Superior temporal gyrus (tissue), 1 donor: ENCODE results near the gene AUP1.
"Not testable (repeated sequence)": the region's sequence is repeated elsewhere in the genome, so short reads cannot be mapped to it uniquely, and the experiment has no call there.

Experiments used
- DNase-seq: peaks from one replicate; pipeline ENCODE4 v3.0.0-alpha.2; 2016; ENCODE audit errors: extremely low spot score

Gene AUP1, protein sequence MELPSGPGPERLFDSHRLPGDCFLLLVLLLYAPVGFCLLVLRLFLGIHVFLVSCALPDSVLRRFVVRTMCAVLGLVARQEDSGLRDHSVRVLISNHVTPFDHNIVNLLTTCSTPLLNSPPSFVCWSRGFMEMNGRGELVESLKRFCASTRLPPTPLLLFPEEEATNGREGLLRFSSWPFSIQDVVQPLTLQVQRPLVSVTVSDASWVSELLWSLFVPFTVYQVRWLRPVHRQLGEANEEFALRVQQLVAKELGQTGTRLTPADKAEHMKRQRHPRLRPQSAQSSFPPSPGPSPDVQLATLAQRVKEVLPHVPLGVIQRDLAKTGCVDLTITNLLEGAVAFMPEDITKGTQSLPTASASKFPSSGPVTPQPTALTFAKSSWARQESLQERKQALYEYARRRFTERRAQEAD

DNA sequence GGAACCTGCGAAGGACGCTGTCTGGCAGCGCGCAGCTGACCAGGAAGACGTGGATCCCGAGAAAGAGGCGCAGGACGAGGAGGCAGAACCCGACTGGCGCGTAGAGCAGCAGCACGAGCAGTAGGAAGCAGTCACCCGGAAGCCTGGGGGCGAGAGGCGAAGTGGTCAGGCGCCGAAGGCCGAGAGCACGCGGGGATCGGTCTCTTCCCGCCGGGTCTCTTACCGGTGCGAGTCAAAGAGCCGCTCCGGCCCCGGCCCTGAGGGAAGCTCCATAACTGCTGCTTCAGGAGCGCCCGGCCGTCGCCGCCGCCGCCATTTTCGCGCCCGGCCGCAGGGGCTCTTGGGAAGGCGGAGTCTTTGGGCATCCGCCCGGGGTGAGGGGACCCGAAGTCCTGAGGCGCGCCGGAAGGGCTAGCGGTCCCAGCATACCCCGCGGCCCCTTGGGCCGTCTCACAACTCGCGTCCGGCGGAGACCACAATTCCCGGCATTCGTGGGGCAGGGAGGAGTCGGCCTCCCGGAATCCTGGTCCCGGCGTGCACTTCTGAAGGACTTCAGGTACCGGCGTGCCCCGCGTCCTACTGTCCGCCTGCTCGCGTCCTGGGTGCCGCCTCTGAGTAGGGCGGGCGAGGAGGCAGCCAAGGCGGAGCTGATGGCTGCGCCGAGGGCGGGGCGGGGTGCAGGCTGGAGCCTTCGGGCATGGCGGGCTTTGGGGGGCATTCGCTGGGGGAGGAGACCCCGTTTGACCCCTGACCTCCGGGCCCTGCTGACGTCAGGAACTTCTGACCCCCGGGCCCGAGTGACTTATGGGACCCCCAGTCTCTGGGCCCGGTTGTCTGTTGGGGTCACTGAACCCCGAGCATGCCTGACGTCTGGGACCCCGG, at the start of gene AUP1, which contains the start of gene HTRA2:
TSS of gene AUP1 (minus strand) at position 350 of the 882 bp plus-strand sequence. CDS start at position 273, 77 bp downstream.
TSS of gene HTRA2 (plus strand) at position 577 of the 882 bp plus-strand sequence. CDS start at position 651, 74 bp downstream.
- DNase-seq: peak; percentile 99

DNA sequence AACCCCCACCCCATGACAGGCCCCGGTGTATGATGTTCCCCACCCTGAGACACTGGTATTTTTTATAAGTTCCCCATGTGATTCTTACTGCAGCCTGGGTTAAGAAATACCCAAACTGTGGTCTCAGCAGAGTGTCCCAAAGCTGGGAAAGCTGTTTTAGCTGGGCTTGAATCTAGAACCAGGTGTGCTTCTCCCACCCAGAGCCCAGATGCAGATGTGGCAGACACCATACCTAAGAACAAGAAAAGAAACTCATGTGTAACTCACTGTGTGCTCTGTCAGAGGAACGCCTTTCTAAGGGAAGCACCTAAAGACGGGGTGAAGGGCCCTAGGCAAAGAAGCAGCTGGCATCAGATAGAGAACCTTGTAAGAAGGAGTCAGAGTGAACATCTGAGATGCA, 48.9 kb upstream of the AUP1 start:
- DNase-seq: no peak

DNA sequence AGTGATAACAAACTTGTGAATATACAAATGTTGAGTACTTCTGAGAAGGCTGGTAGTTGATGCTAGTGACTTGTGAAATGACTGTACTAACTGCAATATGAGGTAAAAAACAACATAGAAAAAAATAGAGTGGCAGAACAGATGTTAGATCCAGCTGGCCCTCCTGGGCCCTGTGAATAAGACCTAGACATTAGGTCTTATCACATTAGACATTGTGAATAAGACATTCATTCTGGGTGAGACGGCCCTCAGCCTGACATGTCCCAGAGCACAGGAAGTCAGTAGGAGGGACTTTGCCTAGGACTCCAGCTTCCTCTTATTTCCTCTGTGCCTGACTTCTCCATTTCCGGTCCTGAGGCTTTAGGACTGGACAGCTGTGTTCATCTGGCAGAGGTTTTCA, 47.9 kb upstream of the AUP1 start:
- DNase-seq: no peak

DNA sequence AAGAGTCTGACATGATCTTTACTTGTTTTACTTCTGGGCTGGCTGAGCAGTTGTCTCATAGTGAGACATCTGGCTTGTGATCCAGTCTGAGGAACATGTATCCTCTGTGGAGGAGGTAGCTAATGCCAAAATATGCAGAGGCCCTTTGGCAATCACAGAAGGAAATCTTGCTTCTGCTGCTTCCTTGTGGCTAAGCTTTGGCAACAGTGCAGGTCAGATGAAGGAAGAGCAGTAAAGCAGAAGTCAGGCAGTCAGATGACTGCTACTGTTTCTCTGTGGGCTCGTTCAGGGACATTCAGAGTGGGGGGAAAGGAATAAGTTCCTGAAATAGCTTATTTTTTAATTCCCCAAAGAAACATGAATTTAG, 47.3 kb upstream of the AUP1 start:
- peak; percentile 40 for DNase-seq

DNA sequence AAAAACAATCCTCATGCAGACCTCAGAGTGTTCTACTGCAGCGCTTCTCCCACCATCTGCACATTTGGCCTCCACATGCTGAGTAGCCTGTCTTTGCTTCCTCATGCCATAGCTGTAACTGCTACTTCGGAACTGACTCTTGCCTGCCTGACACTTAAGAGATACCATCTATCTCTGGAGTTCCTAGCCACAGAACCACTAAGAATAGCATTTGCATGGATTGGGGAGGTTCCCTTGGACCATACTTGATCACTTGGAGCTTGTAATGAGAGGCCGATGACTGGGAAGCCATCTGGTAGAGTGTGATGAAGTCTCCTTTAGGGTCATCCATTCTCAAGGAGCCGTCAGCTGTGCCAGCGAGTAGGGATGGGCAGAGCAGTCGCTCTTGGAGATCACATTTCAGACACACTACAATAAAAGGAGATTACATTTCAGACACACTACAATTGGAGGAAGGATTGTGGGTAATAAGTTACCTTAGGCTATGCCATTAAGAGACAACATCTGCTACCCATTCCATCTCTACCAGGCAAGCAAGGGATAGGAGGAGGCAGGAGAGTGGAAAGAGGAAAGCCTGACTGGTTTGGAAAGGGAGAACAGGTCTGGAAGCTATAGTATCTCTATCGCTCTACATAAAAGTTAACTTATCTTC, 46.8 kb upstream of the AUP1 start:
- no peak for DNase-seq

DNA sequence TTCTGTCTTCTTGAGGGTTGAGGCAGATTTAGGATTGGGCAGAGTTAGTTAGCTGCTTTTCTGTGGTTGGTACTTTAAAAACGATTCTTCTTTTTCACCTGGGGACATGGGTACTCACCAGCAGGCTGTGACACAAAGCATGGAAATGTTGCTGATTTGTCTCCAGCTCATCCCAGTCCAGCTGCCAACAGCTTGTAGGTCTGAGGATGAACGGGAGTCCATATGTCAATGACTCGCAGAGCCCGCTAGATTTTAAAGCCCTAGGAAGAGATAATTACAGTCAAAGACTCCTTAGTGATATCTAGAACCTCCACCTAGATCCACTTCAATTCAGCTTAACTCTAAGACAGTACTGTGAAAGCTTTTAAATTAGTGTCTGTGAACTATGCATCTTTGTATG, 45.8 kb upstream of the AUP1 start:
- no peak for DNase-seq

DNA sequence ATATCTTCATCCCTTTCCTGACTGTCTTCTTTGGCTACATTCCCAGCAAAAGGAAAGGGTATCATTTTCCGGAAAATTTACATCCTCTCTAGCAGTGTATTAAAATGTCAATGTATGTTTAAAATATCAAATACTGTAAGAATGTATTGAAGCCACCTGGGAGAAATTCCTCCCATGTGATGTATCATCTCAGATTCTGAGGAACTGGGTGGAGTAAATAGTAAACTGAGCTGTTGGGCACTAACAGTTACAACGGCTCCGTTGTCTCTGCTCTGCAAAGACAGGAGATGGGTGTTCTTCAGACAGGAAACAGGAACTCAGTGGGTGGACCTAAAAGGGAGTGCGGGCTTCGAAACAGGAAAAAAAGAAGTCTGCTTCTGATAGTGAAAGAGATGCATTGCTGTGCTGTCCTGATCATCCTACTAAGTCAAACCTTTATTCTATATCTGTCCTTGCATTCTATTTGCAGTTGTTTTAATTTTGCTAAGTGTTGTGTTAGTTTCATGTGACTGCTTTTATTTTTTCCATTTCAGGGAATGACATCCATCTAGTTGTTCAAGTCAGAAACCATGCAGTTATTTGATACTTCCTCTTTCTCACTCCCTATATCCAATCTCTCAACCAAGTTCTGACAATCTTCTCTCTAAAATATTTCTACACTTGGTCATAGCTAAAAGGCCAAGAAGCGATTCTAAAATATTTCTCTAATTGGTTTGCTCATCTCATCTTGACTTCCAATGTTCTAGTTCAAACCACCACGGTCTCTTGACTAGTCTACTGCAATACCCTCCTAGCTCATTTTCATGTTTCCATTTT, 44.4 kb upstream of the AUP1 start:
- no peak for DNase-seq

DNA sequence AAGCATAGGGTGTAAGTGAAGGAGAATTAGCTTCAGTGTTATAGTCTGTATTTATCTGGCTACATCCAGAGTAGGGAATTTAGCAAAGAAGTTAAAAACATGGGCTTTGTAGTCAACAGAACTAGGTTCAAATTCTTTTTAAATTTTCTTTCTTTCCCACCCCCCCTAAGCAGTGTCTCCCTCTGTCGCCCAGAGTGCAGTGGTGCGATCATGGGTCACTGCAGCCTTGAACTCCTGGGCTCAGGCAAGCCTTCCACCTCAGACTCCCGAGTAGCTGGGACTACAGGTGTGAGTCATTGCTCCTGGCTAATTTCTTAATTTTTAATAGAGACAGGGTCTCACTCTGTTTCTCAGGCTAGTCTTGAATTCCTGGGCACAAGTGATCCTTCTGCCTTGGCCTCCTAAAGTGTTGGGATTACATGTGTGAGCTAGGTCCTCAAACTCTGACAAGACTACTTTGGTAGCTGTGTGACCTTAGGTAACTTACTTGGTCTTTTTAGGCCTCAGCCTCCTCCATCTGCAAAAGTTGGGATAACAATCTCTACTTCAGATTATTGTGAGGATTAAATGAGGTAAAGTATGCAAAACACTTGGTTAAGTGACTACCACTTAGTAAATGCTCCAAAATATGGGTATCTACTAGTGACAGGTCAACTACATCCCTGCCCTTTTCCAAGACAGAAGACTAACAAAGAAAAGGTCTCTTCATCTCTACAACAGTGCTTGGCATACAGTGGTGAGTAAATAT, 42.8 kb upstream of the AUP1 start:
- no peak for DNase-seq

DNA sequence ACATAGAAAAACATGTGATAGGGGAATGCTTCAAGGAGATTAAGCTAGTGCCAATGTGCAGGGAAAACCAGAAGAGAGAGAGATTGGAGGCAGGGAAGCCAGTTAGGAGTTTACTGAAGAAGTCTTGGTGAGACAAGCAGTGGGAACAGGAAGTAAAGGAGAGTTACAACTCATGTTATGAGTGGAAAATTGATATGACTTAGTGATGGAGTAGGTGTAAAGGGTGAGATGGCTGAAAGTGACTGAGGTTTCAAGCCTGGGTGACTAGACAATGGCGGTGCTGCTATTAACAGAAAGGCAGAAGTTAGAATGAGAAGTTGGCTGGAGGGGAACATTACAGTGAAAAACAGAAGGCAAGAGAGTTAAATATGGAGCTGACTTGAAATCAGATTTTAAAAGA, 41.6 kb upstream of the AUP1 start:
- DNase-seq: no peak

DNA sequence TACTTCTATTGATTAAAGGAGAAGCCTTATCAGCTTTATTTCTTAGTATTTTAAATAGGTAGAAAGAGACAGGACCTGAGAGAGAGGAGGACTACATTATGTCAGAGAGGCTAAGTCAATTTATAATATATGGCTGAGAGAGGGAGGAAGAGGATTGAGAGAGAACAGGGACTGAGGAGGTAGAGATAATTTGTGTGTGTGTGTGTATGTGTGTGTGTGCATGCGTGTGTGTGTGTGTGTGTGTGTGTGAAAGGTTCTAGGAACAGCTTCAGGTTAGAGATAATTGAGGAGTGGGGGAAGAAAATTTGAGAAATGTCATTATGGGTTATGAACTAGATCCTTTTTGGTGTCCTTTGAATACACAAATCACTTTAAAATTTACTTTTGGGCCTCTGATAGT, 40.2 kb upstream of the AUP1 start:
- no peak for DNase-seq

DNA sequence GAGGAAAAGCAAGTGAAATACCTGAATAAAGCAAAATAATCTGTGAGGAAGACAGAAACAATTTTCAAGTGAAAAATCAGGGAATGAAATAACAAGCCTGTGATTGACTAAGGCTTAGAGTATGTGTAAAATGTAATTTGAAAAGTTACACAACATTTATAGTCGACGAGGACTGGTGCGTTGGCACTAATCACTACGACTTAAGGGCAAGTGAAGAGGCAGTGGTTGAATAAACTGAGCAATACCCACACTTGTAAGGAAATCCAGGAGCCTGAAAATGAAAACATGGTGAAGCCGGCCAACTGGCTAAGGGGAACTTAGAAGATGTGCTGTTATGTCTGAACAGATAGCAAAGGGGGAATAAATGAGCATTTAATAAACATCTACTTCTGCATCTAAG, 38.4 kb upstream of the AUP1 start:
- no peak for DNase-seq

DNA sequence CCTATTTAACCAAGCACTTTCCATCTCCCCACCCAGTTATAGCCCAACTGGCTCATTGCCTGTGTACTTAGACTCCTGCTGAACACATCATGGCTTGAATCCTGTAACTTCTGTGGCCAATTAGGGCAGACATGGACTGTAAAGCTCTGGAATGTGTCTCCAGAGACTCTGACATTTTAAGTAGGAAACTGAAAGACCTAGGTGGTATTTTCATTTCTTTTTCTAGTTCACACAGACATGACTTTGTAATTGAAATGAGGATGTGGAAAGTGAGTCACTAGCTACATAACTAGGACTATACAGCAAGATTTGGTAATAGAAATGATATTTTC, 37.2 kb upstream of the AUP1 start:
- DNase-seq: no peak

DNA sequence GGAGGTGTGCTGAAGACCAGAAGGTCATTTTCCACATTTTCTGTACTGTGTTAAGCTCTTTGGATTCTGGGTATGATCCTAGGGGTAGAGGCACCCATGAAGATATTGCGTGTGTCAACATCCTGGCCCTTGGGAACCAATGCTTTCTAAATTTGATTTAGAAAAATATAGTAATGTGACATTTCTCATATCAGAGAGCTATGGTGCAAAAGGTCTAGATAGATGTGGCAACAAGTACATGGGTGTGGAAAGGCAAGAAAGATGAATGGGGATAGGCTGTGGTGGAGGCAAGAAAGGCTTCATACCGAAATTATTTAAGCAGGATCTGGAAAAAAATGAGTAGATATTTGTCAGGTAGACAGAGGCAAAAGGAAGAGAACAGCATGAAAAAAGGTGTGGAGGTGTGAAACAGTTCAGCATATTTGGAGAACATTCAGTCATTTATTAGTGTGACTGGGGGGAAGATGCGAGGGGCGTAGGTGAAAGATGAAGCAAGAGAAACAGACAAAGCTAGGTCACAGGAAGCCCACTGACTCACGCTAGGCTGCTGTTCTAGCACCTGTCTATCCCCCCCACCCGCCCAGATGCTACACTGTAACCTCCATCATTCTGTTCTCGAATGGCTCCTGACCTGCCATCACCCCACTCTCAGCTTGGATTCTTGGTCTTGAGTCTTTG, 36.7 kb upstream of the AUP1 start:
- DNase-seq: no peak

DNA sequence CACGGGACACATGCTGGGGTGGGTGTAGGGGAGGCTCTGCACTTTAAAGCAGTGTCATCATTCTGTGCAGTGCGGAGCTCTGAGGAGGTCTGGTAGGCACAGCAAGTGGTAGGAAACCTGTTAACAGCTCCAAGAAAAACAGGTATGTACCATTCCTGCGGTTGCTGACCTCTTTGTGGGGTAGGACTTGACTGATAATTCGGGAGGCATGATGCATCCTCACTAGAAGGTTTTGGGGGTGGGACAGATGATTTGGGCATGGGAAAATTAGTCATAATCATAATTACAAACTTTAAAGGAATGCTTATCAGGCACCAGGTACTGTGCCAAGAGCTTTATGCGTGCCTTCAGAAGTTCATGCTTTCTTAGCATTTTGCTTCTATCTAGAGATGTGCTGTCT, 34.7 kb upstream of the AUP1 start:
- DNase-seq: no peak

DNA sequence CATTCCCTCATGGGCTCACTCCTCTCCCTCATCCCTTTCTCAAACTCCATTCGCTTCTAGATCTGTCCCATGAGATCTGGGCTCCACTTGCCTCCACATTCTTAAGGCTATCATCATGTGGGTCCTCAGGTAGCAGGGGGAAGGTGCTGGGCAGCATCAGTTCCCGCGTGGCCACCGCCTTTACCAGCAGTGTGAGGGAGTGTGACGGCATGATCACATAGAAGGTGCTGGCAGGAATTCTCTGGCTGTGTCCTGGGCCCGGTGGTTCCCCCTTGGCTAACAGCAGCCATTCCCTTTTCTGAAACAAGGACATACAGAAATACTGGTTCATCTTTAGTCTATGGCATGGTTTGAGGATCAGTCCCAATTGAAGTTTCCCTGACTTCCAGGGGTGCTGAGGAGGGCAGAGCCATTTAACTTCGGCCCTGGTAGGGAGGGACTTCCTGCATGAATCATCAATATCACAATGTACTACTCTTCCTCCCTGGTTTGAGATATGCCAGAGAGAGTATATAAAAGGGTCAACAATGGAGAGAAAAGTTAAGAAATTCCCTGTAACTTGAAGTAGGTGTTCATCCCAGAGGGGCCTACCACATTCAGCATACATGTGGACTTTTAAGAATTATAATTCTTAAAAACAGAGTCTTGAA, 32.7 kb upstream of the AUP1 start:
- DNase-seq: no peak

DNA sequence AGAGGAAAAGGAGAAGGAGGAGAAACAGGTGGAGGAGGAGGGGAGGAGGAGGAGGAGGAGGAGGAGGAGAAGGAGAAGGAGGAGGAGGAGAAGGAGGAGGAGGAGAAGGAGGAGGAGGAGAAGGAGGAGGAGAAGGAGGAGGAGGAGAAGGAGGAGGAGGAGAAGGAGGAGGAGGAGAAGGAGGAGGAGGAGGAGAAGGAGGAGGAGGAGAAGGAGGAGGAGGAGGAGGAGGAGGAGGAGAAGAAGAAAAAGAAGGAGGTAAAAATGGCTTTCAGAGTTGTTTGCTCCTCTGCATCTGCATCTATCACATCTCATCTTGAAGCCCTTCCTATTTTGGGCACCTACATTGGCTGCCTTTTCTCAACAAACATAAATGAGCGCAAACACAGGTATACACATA, 31.5 kb upstream of the AUP1 start:
- DNase-seq: not testable (repeated sequence)

DNA sequence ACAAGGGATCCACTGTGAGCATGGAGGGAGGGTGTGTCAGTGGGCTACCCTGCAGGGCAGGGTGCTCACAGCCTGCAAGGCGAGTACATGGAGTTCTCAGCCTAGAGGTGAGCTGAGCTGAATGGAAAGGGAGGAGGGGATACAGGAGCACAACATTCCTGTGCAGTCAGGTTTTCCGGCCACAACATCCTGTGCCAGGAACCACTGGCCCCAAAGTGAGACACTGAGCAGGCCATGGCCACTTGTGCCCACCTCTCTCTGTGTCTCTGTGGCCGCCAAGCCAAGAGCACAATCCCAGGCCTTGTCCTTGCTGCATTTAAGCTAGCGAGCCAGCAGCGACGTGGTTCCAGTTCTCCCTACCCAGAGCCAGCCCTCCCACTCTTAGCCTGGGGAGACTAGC, 31.1 kb upstream of the AUP1 start:
- DNase-seq: no peak

DNA sequence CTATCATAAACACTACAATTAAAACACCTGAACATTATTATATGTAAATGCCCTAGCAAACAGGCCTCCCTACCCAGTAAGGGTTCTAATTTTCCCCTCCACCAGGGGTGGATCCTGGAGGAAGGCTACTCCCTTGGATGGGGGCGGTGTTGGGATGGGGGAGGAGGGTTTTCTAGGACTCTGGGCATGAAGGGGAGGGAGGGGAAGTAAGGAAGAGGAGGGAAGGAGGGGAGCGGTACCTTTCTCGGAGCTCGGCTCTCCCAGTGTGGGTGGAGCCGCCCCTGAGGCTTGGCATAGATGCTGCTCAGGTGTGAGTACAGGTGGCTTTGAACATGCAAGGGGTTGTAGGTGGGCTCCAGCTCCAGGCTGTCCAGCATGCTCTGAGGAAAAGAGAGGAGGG, 30.4 kb upstream of the AUP1 start:
- no peak for DNase-seq

DNA sequence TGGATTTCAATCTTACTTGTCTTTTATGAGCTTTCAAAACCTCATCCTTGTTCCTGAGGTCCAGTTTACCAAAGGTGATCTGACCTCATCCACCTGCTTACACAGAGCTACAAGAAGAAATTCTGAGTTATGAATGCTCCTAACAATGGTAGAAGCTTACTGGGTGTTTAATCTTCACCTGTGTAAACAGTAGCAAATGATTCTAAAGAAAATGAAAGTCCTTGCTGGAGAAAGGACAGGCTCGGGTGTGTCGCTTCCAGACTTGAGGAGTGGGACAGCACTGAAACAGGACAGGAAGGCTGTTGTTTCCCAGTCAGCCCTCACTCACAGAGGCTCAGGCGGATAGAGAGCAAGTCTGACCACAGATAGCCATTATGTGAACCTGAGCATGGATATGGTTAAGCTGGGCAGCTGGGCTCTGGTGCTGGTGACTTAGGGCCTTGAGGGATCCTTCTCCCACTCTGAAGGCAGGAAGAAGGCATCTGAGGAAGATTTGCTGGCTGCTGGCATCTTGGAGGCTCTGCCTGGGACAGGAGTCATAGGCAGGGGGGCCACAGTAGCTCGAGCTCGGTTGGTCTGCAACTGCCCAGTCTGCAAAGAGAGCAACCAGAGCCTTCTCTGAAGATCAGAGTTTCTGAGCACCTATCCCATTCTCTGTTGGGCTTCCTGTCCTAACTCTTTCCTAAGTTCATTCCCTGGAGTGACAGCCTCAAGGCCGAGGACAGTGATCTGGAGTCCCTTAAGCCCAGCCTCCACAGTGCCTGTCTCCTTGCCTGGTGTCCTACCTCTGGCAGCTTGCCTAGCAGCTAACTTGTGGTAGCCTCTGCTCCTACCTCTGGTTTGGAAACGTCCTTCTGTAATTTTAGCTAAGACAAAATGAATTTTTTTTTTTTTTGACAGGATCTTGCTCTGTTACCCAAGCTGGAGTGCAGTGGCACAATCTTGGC, 29.1 kb upstream of the AUP1 start:
- no peak for DNase-seq
